Measurements from ENCODE around the gene FTO. TPM values are rescaled to one million over a fixed set of nuclear protein-coding genes. Genes with fewer than 3 reads are reported as not detected.

FTO gene
- total and polyA plus RNA-seq, 2 of the 8 experiments (the other 6 are each of a cell fraction or from before 2014, with no cell fraction given): 34.5 to 59.8 TPM

GRCh38 chr16:53745753-53746266, 41.9 kb downstream of the FTO start:
- TF ChIP-seq CHD1 (IDR thresholded peaks at IDR 0.05; ENCODE audit: low read depth, low read length) (no peak), CTCF (IDR thresholded peaks at IDR 0.05; ENCODE audit: control extremely low read depth in 1 of 3, insufficient read depth in 1 of 3, low read depth in 1 of 3, low read length in 3 of 3) (peak in 1 of 3 experiments; percentile 16; a peak in 1 of 4 replicates), USF2 (IDR thresholded peaks at IDR 0.05; ENCODE audit: low read length) (peak; percentile 53), SP2 (IDR thresholded peaks at IDR 0.05; ENCODE audit: low read length) (no peak), SP1 (IDR thresholded peaks at IDR 0.05; ENCODE audit: low read depth, low read length) (peak; percentile 8; the same call in 1 of the 2 replicates), KDM1A (IDR thresholded peaks at IDR 0.05; ENCODE audit: borderline replicate concordance, low read length) (no peak), KDM4A (IDR thresholded peaks at IDR 0.05; ENCODE audit: low read depth, low read length, severe bottlenecking) (no peak), EP300 (IDR thresholded peaks at IDR 0.05; ENCODE audit: borderline replicate concordance in 1 of 2, low read depth in 2 of 2, low read length in 2 of 2) (no peak)
- Histone ChIP-seq H3K18ac (ENCODE audit: extremely low read depth, low read length) (no peak overlapping the region), H3K27ac (ENCODE audit: low read depth, low read length) (no peak overlapping the region), H3K23me2 (ENCODE audit: low read depth, low read length) (no peaks in the 10 kb centered on the region), H2BK120ac (replicated peaks; ENCODE audit: low read depth, low read length) (no peak overlapping the region), H4K91ac (replicated peaks; ENCODE audit: insufficient read length, low read length) (no peak overlapping the region), H2BK20ac (ENCODE audit: low read length) (no peak overlapping the region), H3K4me2 (ENCODE audit: insufficient read depth in 1 of 2, low read depth in 2 of 2, low read length in 2 of 2) (no peak overlapping the region), H3K79me1 (ENCODE audit: low read depth, low read length) (no peaks in the 10 kb centered on the region; the same call in 1 of the 2 replicates), H4K20me1 (replicated peaks in 1 of 2; ENCODE audit: control insufficient read depth in 1 of 2, insufficient read depth in 2 of 2, low read length in 2 of 2) (no peaks in the 10 kb centered on the region), H3K9me3 (ENCODE audit: insufficient read depth in 2 of 2, low read depth in 1 of 2, low read length in 1 of 2) (no peaks in the 10 kb centered on the region), H2BK12ac (ENCODE audit: low read depth, low read length) (no peak overlapping the region), H4K5ac (ENCODE audit: insufficient read length, low read depth, low read length) (no peak overlapping the region), H3K36me3 (ENCODE audit: control insufficient read depth in 2 of 4, insufficient read depth in 4 of 4, low read length in 3 of 4) (no peaks in the 10 kb centered on the region), H2AK5ac (ENCODE audit: low read depth, low read length) (no peak overlapping the region), H2AFZ (ENCODE audit: low read length) (no peak overlapping the region), H3K4ac (replicated peaks; ENCODE audit: insufficient read length, low read depth, low read length) (no peak overlapping the region), H3K4me1 (replicated peaks in 1 of 4; ENCODE audit: control insufficient read depth in 3 of 4, insufficient read depth in 4 of 4, low read length in 3 of 4) (peaks cover 0 to 7% (median 2%) of the 10 kb centered on the region in 4 experiments; a peak in 6 of 7 replicates), H3K9ac (replicated peaks in 1 of 4; ENCODE audit: extremely low read depth in 1 of 4, low read depth in 3 of 4, low read length in 3 of 4) (no peak overlapping the region), H3K14ac (ENCODE audit: insufficient read length) (no peak overlapping the region), H2BK5ac (ENCODE audit: low read depth, low read length) (no peak overlapping the region), H3K56ac (replicated peaks; ENCODE audit: insufficient read length, low read depth, low read length) (no peak overlapping the region), H3K4me3 (ENCODE audit: extremely low read depth in 1 of 4, insufficient read depth in 2 of 4, low read depth in 3 of 4, low read length in 4 of 4) (no peak overlapping the region), H4K8ac (ENCODE audit: extremely low read depth, insufficient read depth, low read length) (no peak overlapping the region), H3K23ac (ENCODE audit: insufficient read length) (no peak overlapping the region), H3K79me2 (ENCODE audit: control insufficient read depth in 1 of 2, insufficient read depth in 2 of 2, low read length in 2 of 2) (peaks cover 0 to 23% of the 10 kb centered on the region in 2 experiments; a peak in 2 of 4 replicates), H3K27me3 (replicated peaks in 1 of 4; ENCODE audit: control insufficient read depth in 3 of 4, extremely low read depth in 1 of 4, insufficient read depth in 3 of 4, low read length in 3 of 4) (no peaks in the 10 kb centered on the region), H2BK15ac (ENCODE audit: low read length) (no peak overlapping the region)
- FAIRE-seq: no peak
- POLR2A ChIA-PET (ENCODE audit: partially characterized antibody): no interaction called here
- no peak for DNase-seq (ENCODE audit: low read depth in 1 of 2, low spot score in 2 of 2)
- CTCF ChIA-PET (ENCODE audit: partially characterized antibody): interaction anchor here (0.6 to 1.4 kb wide), 2 partner anchors 28 to 1271 kb away, joined by 3 read pairs; no protein-coding TSS in a partner anchor
- WGBS, 2 experiments (ENCODE audit: extremely low coverage in 1 of 2, insufficient coverage in 1 of 2, insufficient read length in 1 of 2, insufficient replicate concordance in 2 of 2, low coverage in 1 of 2, low lambda C conversion rate in 2 of 2, missing lambda C conversion rate in 1 of 2): 76% methylated on average over 4 of the region's 4 CpGs; no CpG with 5 or more reads in 1 of the 2 experiments

Measured in H1 (cell line).